Calu3 (cell line): ENCODE results near the gene GAP43. TPM values are rescaled to one million over a fixed set of nuclear protein-coding genes. Genes with fewer than 3 reads are reported as not detected.

Experiments
- BruUV-seq: library from RNA; stranded (reverse); fragments of 400-500 nt; replicated peaks from 2 replicates; lab custom pipeline; 2021; lab: Mats Ljungman, UMichigan
- CTCF ChIA-PET: fragments of 300-600 bp; sonication (Branson Sonifier 250); formaldehyde crosslinking; loops from one replicate; lab custom pipeline; 2022; ENCODE audit warnings: antibody characterized with exemption; lab: Charles Lee
- DNase-seq: peaks from one replicate; pipeline ENCODE4 v3.0.0; 2022
- H3K27ac Mint-ChIP-seq: one replicate; pipeline ENCODE4 v1.8.0; 2022; ENCODE audit warnings: mixed read lengths; ENCODE audit not compliant: unreplicated experiment
- H3K27me3 Mint-ChIP-seq: one replicate; pipeline ENCODE4 v1.8.0; 2022; ENCODE audit warnings: mixed read lengths; ENCODE audit not compliant: unreplicated experiment
- H3K36me3 Mint-ChIP-seq: one replicate; pipeline ENCODE4 v1.8.0; 2022; ENCODE audit warnings: mild to moderate bottlenecking, moderate library complexity, mixed read lengths; ENCODE audit not compliant: insufficient read depth, unreplicated experiment
- H3K4me1 Mint-ChIP-seq: one replicate; pipeline ENCODE4 v1.8.0; 2022; ENCODE audit warnings: mild to moderate bottlenecking, low read depth, mixed read lengths; ENCODE audit not compliant: unreplicated experiment
- H3K4me3 Mint-ChIP-seq: one replicate; pipeline ENCODE4 v1.8.0; 2022; ENCODE audit warnings: mild to moderate bottlenecking, low read depth, moderate library complexity, mixed read lengths; ENCODE audit not compliant: unreplicated experiment
- H3K9me3 Mint-ChIP-seq: one replicate; pipeline ENCODE4 v1.8.0; 2022; ENCODE audit warnings: low read depth, mixed read lengths; ENCODE audit not compliant: unreplicated experiment
- CTCF ChIP-seq: fragments of 200-600 bp; IDR thresholded peaks from one replicate; pipeline ENCODE4 v1.8.0; 2022; ENCODE audit warnings: antibody characterized with exemption; ENCODE audit not compliant: unreplicated experiment
- intact Hi-C: fragments of 100-400 bp; cut with micrococcal nuclease; formaldehyde crosslinking; loops from one replicate; pipeline ENCODE4 v1.10.0; 2022; ENCODE audit not compliant: unreplicated experiment
- total RNA-seq: library from RNA; stranded (reverse); gene quantifications from 2 replicates; pipeline ENCODE4 v1.2.3, GENCODE V29; 2022

The GAP43 gene
- total RNA-seq, 1 experiment from 2014 or later = not detected

- DNase-seq = no peak
- no peak for TF ChIP-seq CTCF
- H3K27me3 Mint-ChIP-seq = peaks cover 6% of the 10 kb centered on the region
- BruUV-seq = no TSS peak
- no peaks in the 10 kb centered on the region for H3K36me3 Mint-ChIP-seq
- CTCF ChIA-PET = no interaction called here
- H3K4me3 Mint-ChIP-seq = no peak overlapping the region
- intact Hi-C loops = no loop called here
- H3K27ac Mint-ChIP-seq = no peak overlapping the region
- no peaks in the 10 kb centered on the region for H3K4me1 Mint-ChIP-seq
- H3K9me3 Mint-ChIP-seq = no peaks in the 10 kb centered on the region
Observed at GRCh38 chr3:115634052-115634451, 10.7 kb downstream of the GAP43 start.

GRCh38 chr3:115635406-115635805 lies 12.1 kb downstream of the GAP43 start:
- CTCF ChIA-PET = interaction anchor here (0.6 kb wide), 1 partner anchor 8 kb away, joined by 5 read pairs; no protein-coding TSS in a partner anchor
- Mint-ChIP-seq H3K4me3 (no peak overlapping the region), H3K4me1 (no peaks in the 10 kb centered on the region), H3K27ac (no peak overlapping the region), H3K9me3 (no peaks in the 10 kb centered on the region), H3K36me3 (no peaks in the 10 kb centered on the region), H3K27me3 (peaks cover 8% of the 10 kb centered on the region)
- intact Hi-C loops = no loop called here
- BruUV-seq = no TSS peak
- DNase-seq = no peak
- no peak for TF ChIP-seq CTCF

- TF ChIP-seq CTCF = no peak
- CTCF ChIA-PET = no interaction called here
- Mint-ChIP-seq H3K4me3 (no peak overlapping the region), H3K9me3 (no peaks in the 10 kb centered on the region), H3K27me3 (peaks cover 16% of the 10 kb centered on the region), H3K36me3 (no peaks in the 10 kb centered on the region), H3K4me1 (no peaks in the 10 kb centered on the region), H3K27ac (no peak overlapping the region)
- intact Hi-C loops = no loop called here
- BruUV-seq = no TSS peak
- DNase-seq = no peak
Observed at GRCh38 chr3:115638241-115638640, 14.9 kb downstream of the GAP43 start.

- H3K27ac Mint-ChIP-seq = no peak overlapping the region
- BruUV-seq = no TSS peak
- H3K4me1 Mint-ChIP-seq = no peaks in the 10 kb centered on the region
- H3K9me3 Mint-ChIP-seq = no peaks in the 10 kb centered on the region
- H3K4me3 Mint-ChIP-seq = no peak overlapping the region
- DNase-seq = no peak
- peaks cover 16% of the 10 kb centered on the region for H3K27me3 Mint-ChIP-seq
- intact Hi-C loops = no loop called here
- no peaks in the 10 kb centered on the region for H3K36me3 Mint-ChIP-seq
- TF ChIP-seq CTCF = no peak
- CTCF ChIA-PET = no interaction called here
Observed at GRCh38 chr3:115638991-115639390, 15.7 kb downstream of the GAP43 start.
